ENCODE measurements around the gene POU6F2. TPM values are rescaled to one million over a fixed set of nuclear protein-coding genes. Genes with fewer than 3 reads are reported as not detected.
A peak's percentile ranks its signal among the peaks of the same experiment; 100 is the strongest.
"Not testable (repeated sequence)": the region's sequence is repeated elsewhere in the genome, so short reads cannot be mapped to it uniquely, and the experiment has no call there.

Gene POU6F2
- total RNA-seq, 8 experiments from 2014 or later, result 0.15 to 11.1 (median 6.9) TPM; not detected in 1

GRCh38 chr7:39375874-39376190, 398.1 kb downstream of the POU6F2 start:
- ATAC-seq (replicated peaks in 6 of 8), result no peak
- Histone ChIP-seq H3K4me3 (no peak overlapping the region), H3K27ac (no peak overlapping the region), H3K4me1 (replicated peaks in 1 of 2) (peaks cover 0 to 2% of the 10 kb centered on the region in 2 donors)
- in situ Hi-C loops (cut with MboI; ENCODE audit: low pct_unique_long_range_greater_than_20kb in 2 of 9, low sequenced_read_pairs in 9 of 9, unreplicated experiment in 9 of 9), result no loop called here

- H3K27ac ChIP-seq; H3K4me1 ChIP-seq (replicated peaks in 1 of 2); ATAC-seq (replicated peaks in 6 of 8); H3K4me3 ChIP-seq; in situ Hi-C loops (cut with MboI; ENCODE audit: low pct_unique_long_range_greater_than_20kb in 2 of 9, low sequenced_read_pairs in 9 of 9, unreplicated experiment in 9 of 9): not testable (repeated sequence)
- 68 to 100% (median 93%) methylated on average over 1 to 5 of the region's 5 CpGs for WGBS, 10 experiments
Measured at GRCh38 chr7:39376881-39377280, 399.2 kb downstream of the POU6F2 start.

- 20 to 100% (median 91%) methylated on average over 1 to 5 of the region's 5 CpGs; no CpG with 5 or more reads in 1 of the 10 experiments for WGBS, 10 experiments
- in situ Hi-C loops (cut with MboI; ENCODE audit: low pct_unique_long_range_greater_than_20kb in 2 of 9, low sequenced_read_pairs in 9 of 9, unreplicated experiment in 9 of 9), result no loop called here
- no peak overlapping the region for H3K4me3 ChIP-seq
- peaks cover 0 to 1% of the 10 kb centered on the region in 2 donors for H3K4me1 ChIP-seq (replicated peaks in 1 of 2)
- no peak for ATAC-seq (replicated peaks in 6 of 8)
- no peak overlapping the region for H3K27ac ChIP-seq
Measured at GRCh38 chr7:39379416-39379815, 401.7 kb downstream of the POU6F2 start.

- no peak overlapping the region for H3K27ac ChIP-seq
- no peak for ATAC-seq (replicated peaks in 6 of 8)
- no peak overlapping the region for H3K4me3 ChIP-seq
- in situ Hi-C loops (cut with MboI; ENCODE audit: low pct_unique_long_range_greater_than_20kb in 2 of 9, low sequenced_read_pairs in 9 of 9, unreplicated experiment in 9 of 9), result no loop called here
- no peaks in the 10 kb centered on the region for H3K4me1 ChIP-seq (replicated peaks in 1 of 2)
- WGBS, 10 experiments, result 0 to 100% (median 71%) methylated on average over 1 of the region's 1 CpG; no CpG with 5 or more reads in 1 of the 10 experiments
Measured at GRCh38 chr7:39383136-39383535, 405.4 kb downstream of the POU6F2 start.

GRCh38 chr7:39384386-39384785, 406.7 kb downstream of the POU6F2 start:
- in situ Hi-C loops (cut with MboI; ENCODE audit: low pct_unique_long_range_greater_than_20kb in 2 of 9, low sequenced_read_pairs in 9 of 9, unreplicated experiment in 9 of 9), result no loop called here
- no peak for ATAC-seq (replicated peaks in 6 of 8)
- no peak overlapping the region for H3K4me3 ChIP-seq
- WGBS, 10 experiments, result 0 to 100% (median 90%) methylated on average over 1 to 2 of the region's 2 CpGs
- no peak overlapping the region for H3K27ac ChIP-seq
- no peaks in the 10 kb centered on the region for H3K4me1 ChIP-seq (replicated peaks in 1 of 2)

GRCh38 chr7:39386718-39387117, 409.0 kb downstream of the POU6F2 start:
- in situ Hi-C loops (cut with MboI; ENCODE audit: low pct_unique_long_range_greater_than_20kb in 2 of 9, low sequenced_read_pairs in 9 of 9, unreplicated experiment in 9 of 9), result no loop called here
- Histone ChIP-seq H3K27ac (no peak overlapping the region), H3K4me3 (no peak overlapping the region), H3K4me1 (replicated peaks in 1 of 2) (no peaks in the 10 kb centered on the region)
- whole genome bisulfite sequencing, 10 experiments, result 13 to 100% (median 85%) methylated on average over 1 to 5 of the region's 5 CpGs; no CpG with 5 or more reads in 2 of the 10 experiments
- no peak for ATAC-seq (replicated peaks in 6 of 8)

- WGBS, 10 experiments, result 0 to 100% (median 75%) methylated on average over 1 to 2 of the region's 2 CpGs; no CpG with 5 or more reads in 1 of the 10 experiments
- Histone ChIP-seq H3K4me1 (replicated peaks in 1 of 2) (no peaks in the 10 kb centered on the region), H3K27ac (no peak overlapping the region), H3K4me3 (no peak overlapping the region)
- no peak for ATAC-seq (replicated peaks in 6 of 8)
- in situ Hi-C loops (cut with MboI; ENCODE audit: low pct_unique_long_range_greater_than_20kb in 2 of 9, low sequenced_read_pairs in 9 of 9, unreplicated experiment in 9 of 9), result no loop called here
Measured at GRCh38 chr7:39392151-39392550, 414.4 kb downstream of the POU6F2 start.

GRCh38 chr7:39394105-39394680, 416.5 kb downstream of the POU6F2 start:
- in situ Hi-C loops (cut with MboI; ENCODE audit: low pct_unique_long_range_greater_than_20kb in 2 of 9, low sequenced_read_pairs in 9 of 9, unreplicated experiment in 9 of 9), result no loop called here
- H3K27ac ChIP-seq, result no peak overlapping the region
- ATAC-seq (replicated peaks in 6 of 8), result no peak
- no peaks in the 10 kb centered on the region for H3K4me1 ChIP-seq (replicated peaks in 1 of 2)
- H3K4me3 ChIP-seq, result no peak overlapping the region
- WGBS, 10 experiments, result 13 to 100% (median 73%) methylated on average over 1 to 3 of the region's 3 CpGs; no CpG with 5 or more reads in 1 of the 10 experiments

GRCh38 chr7:39399458-39399857, 421.7 kb downstream of the POU6F2 start:
- in situ Hi-C loops (cut with MboI; ENCODE audit: low pct_unique_long_range_greater_than_20kb in 2 of 9, low sequenced_read_pairs in 9 of 9, unreplicated experiment in 9 of 9), result no loop called here
- ATAC-seq (replicated peaks in 6 of 8), result no peak
- WGBS, 10 experiments, result 20 to 100% (median 77%) methylated on average over 1 to 2 of the region's 2 CpGs; no CpG with 5 or more reads in 2 of the 10 experiments

GRCh38 chr7:39399986-39400385, 422.3 kb downstream of the POU6F2 start:
- 0 to 65% (median 37%) methylated on average over 1 to 3 of the region's 3 CpGs; no CpG with 5 or more reads in 3 of the 10 experiments for WGBS, 10 experiments
- no peak for ATAC-seq (replicated peaks in 6 of 8)
- Histone ChIP-seq H3K4me3 (no peak overlapping the region), H3K4me1 (replicated peaks in 1 of 2) (peaks cover 0 to 6% of the 10 kb centered on the region in 2 donors), H3K27ac (no peak overlapping the region)
- in situ Hi-C loops (cut with MboI; ENCODE audit: low pct_unique_long_range_greater_than_20kb in 2 of 9, low sequenced_read_pairs in 9 of 9, unreplicated experiment in 9 of 9), result no loop called here

More at GRCh38 chr7:39399458-39399857, 421.7 kb downstream of the POU6F2 start:
- H3K27ac ChIP-seq, result no peak overlapping the region
- peaks cover 0 to 6% of the 10 kb centered on the region in 2 donors for H3K4me1 ChIP-seq (replicated peaks in 1 of 2)
- no peak overlapping the region for H3K4me3 ChIP-seq

GRCh38 chr7:39400836-39401235, 423.1 kb downstream of the POU6F2 start:
- ATAC-seq (replicated peaks in 6 of 8), result peak in 1 of 8 experiments; percentile 34
- no peak overlapping the region for H3K4me3 ChIP-seq
- 46 to 100% (median 86%) methylated on average over 1 to 3 of the region's 3 CpGs; no CpG with 5 or more reads in 2 of the 10 experiments for WGBS, 10 experiments
- H3K4me1 ChIP-seq (replicated peaks in 1 of 2), result peaks cover 3 to 6% of the 10 kb centered on the region in 2 donors
- no peak overlapping the region for H3K27ac ChIP-seq
- in situ Hi-C loops (cut with MboI; ENCODE audit: low pct_unique_long_range_greater_than_20kb in 2 of 9, low sequenced_read_pairs in 9 of 9, unreplicated experiment in 9 of 9), result no loop called here

- Histone ChIP-seq H3K4me3 (no peak overlapping the region), H3K4me1 (replicated peaks in 1 of 2) (peaks cover 13 to 15% of the 10 kb centered on the region in 2 donors), H3K27ac (no peak overlapping the region)
- ATAC-seq (replicated peaks in 6 of 8), result peak in 5 of 8 experiments; percentile 53 to 70 (median 60)
- in situ Hi-C loops (cut with MboI; ENCODE audit: low pct_unique_long_range_greater_than_20kb in 2 of 9, low sequenced_read_pairs in 9 of 9, unreplicated experiment in 9 of 9), result no loop called here
Measured at GRCh38 chr7:39402034-39402433, 424.3 kb downstream of the POU6F2 start.

GRCh38 chr7:39404907-39405306, 427.2 kb downstream of the POU6F2 start:
- in situ Hi-C loops (cut with MboI; ENCODE audit: low pct_unique_long_range_greater_than_20kb in 2 of 9, low sequenced_read_pairs in 9 of 9, unreplicated experiment in 9 of 9), result no loop called here
- no peak overlapping the region for H3K27ac ChIP-seq
- ATAC-seq (replicated peaks in 6 of 8), result no peak
- H3K4me1 ChIP-seq (replicated peaks in 1 of 2), result peaks cover 17 to 25% of the 10 kb centered on the region in 2 donors
- 40 to 100% (median 85%) methylated on average over 1 of the region's 1 CpG for WGBS, 10 experiments
- no peak overlapping the region for H3K4me3 ChIP-seq

GRCh38 chr7:39405581-39405980, 427.9 kb downstream of the POU6F2 start:
- no peak for ATAC-seq (replicated peaks in 6 of 8)
- H3K27ac ChIP-seq, result no peak overlapping the region
- H3K4me1 ChIP-seq (replicated peaks in 1 of 2), result peaks cover 17 to 25% of the 10 kb centered on the region in 2 donors
- no peak overlapping the region for H3K4me3 ChIP-seq
- in situ Hi-C loops (cut with MboI; ENCODE audit: low pct_unique_long_range_greater_than_20kb in 2 of 9, low sequenced_read_pairs in 9 of 9, unreplicated experiment in 9 of 9), result no loop called here
- 33 to 100% (median 92%) methylated on average over 1 to 3 of the region's 3 CpGs; no CpG with 5 or more reads in 2 of the 10 experiments for WGBS, 10 experiments
